Gastroesophageal sphincter (tissue), 4 donors: ENCODE results near the gene THSD4. TPM values are rescaled to one million over a fixed set of nuclear protein-coding genes. Genes with fewer than 3 reads are reported as not detected.

ENCODE experiments used
- ATAC-seq: fragments of 150-250 bp; one replicate; pipeline ENCODE4 v1.9.1; 2016; ENCODE audit warnings: mild to moderate bottlenecking, moderate library complexity
- H3K27ac ChIP-seq, 4 donors: fragments of 200-600 bp; sonication (generic) in 3 of 4; 1 replicate in 3 of 4; 2 replicates in 1 of 4; pipeline ENCODE4 v1.5.1; 2016 to 2019
- H3K27me3 ChIP-seq: fragments of 200-600 bp; sonication (generic); one replicate; pipeline ENCODE4 v1.5.1; 2019
- H3K36me3 ChIP-seq, 2 donors: fragments of 200-600 bp; sonication (generic); one replicate each; pipeline ENCODE4 v1.5.1; 2019; ENCODE audit warnings: control low read depth in 1 of 2
- H3K4me1 ChIP-seq, 3 donors: fragments of 200-600 bp; sonication (generic); 1 replicate in 2 of 3; 2 replicates in 1 of 3; pipeline ENCODE4 v1.5.1; 2016 to 2019; ENCODE audit warnings: control low read depth in 2 of 3
- H3K4me3 ChIP-seq, 2 donors: fragments of 200-600 bp; sonication (generic); one replicate each; pipeline ENCODE4 v1.5.1; 2019; ENCODE audit warnings: mild to moderate bottlenecking in 1 of 2, moderate library complexity in 1 of 2
- H3K9me3 ChIP-seq, 3 donors: fragments of 200-600 bp; sonication (generic); one replicate each; pipeline ENCODE4 v1.5.1; 2017 to 2019; ENCODE audit warnings: control low read depth in 2 of 3
- EP300 ChIP-seq: sonication (generic); formaldehyde crosslinking; IDR thresholded peaks from one replicate; pipeline ENCODE4 v1.6.1; 2017; ENCODE audit warnings: antibody characterized with exemption, mild to moderate bottlenecking
- POLR2A ChIP-seq, 2 donors: fragments of 450-650 bp; IDR thresholded peaks; one replicate each; pipeline ENCODE4 v1.6.1; 2017; ENCODE audit warnings: antibody characterized with exemption in 2 of 2, mild to moderate bottlenecking in 2 of 2, moderate library complexity in 1 of 2
- POLR2AphosphoS5 ChIP-seq: sonication (generic); formaldehyde crosslinking; IDR thresholded peaks from one replicate; pipeline ENCODE4 v1.6.1; 2017; ENCODE audit warnings: antibody characterized with exemption
- WGBS, 2 donors: methylation state at CpG; one replicate each; pipeline ENCODE4 v1.1.5; 2018; ENCODE audit warnings: low coverage in 1 of 2; 5-methylcytosine and 5-hydroxymethylcytosine counted together
- total RNA-seq, 4 donors: library from RNA; depleted of rRNA; stranded (reverse); fragments of >200 nt; gene quantifications; one replicate each; pipeline ENCODE4 v1.1.0, GENCODE V29; 2016
- TF ChIP-seq, protein P1 (sequence below), 4 experiments: fragments of 200-600 bp in 2 of 4; fragments of 450-650 bp in 2 of 4; sonication (generic) in 1 of 4; IDR thresholded peaks; one replicate each; pipeline ENCODE4 v1.5.1; 2017 to 2019; ENCODE audit warnings: antibody characterized with exemption in 4 of 4, mild to moderate bottlenecking in 2 of 4, moderate library complexity in 2 of 4

Gene THSD4
- total RNA-seq, 4 donors from 2014 or later: 4.6 to 28.5 (median 17.6) TPM

DNA sequence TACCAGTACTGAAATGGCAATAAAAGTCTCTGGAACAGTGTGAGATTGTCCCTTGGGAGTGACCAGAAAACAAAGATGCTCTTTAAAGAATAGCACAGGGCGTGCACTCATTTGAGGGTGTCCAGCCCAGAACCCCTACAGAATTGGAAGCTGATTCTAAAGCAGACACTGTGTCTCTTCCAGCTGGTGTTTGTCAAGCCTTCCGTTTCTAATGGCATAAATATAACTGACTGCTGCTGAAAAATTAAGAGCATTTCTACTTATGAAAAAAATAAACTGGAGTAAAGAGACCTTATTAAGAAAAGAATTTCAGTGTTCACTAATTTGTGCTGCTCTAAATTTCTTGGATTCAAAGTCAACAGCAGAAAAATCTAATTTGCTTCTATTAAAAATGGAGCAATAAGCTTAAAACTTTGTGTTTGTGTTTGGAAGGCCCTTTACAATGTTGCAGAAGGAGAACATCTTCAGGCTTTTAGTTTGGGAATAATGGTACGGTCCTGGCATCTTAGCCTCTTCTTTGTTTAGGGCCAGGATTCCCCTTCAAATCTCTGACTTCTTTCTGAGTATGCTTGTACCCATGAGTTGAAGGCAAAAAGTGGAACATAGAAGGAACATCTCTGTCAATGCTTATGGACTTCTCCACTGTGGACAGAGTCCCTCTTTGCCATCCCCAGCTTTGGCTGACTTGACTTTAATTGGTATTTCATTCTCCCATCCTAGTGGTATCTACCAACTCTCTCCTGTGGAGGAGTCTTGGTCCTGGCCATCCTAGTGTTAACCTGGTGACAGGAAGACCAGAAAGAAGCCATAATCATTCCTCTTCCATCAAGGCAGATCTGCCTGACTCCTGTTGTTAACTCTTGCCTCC lies 65.9 kb downstream of the THSD4 start:
- Histone ChIP-seq H3K9me3 (no peaks in the 10 kb centered on the region), H3K36me3 (no peaks in the 10 kb centered on the region), H3K27ac (no peak overlapping the region), H3K27me3 (no peaks in the 10 kb centered on the region), H3K4me3 (no peak overlapping the region), H3K4me1 (no peaks in the 10 kb centered on the region)
- no peak for ATAC-seq
- TF ChIP-seq, protein P1, sequence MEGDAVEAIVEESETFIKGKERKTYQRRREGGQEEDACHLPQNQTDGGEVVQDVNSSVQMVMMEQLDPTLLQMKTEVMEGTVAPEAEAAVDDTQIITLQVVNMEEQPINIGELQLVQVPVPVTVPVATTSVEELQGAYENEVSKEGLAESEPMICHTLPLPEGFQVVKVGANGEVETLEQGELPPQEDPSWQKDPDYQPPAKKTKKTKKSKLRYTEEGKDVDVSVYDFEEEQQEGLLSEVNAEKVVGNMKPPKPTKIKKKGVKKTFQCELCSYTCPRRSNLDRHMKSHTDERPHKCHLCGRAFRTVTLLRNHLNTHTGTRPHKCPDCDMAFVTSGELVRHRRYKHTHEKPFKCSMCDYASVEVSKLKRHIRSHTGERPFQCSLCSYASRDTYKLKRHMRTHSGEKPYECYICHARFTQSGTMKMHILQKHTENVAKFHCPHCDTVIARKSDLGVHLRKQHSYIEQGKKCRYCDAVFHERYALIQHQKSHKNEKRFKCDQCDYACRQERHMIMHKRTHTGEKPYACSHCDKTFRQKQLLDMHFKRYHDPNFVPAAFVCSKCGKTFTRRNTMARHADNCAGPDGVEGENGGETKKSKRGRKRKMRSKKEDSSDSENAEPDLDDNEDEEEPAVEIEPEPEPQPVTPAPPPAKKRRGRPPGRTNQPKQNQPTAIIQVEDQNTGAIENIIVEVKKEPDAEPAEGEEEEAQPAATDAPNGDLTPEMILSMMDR (IDR thresholded peaks at IDR 0.05): no peak
- TF ChIP-seq POLR2AphosphoS5 (no peak), EP300 (no peak), POLR2A (IDR thresholded peaks at IDR 0.05) (no peak)
- 45 to 53% methylated on average over 3 of the region's 3 CpGs for WGBS, 2 donors

DNA sequence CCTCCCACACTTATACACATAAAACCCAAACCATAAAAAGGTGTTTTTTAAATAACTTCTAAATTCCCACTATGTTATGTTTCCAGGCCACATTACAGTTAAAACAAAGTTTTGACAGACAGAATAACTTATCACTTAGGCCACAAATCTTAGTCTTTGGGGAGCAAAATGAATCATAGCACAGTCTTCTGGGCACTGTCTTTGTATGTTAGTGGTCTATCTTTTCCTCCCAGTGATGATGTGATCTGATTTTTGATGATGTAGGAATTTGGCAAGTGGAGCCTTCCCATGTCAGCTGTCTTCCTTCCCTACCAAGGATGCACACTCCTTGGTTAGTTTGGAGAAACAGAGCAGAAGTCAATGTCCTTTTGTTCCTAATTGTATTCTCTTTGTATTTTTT lies 67.3 kb downstream of the THSD4 start:
- Histone ChIP-seq H3K9me3 (no peaks in the 10 kb centered on the region), H3K4me1 (no peaks in the 10 kb centered on the region), H3K36me3 (no peaks in the 10 kb centered on the region), H3K27ac (no peak overlapping the region), H3K4me3 (no peak overlapping the region), H3K27me3 (no peaks in the 10 kb centered on the region)
- no peak for ATAC-seq
- TF ChIP-seq, protein P1 (IDR thresholded peaks at IDR 0.05): no peak
- no peak for TF ChIP-seq POLR2A (IDR thresholded peaks at IDR 0.05)
- TF ChIP-seq EP300: no peak
- TF ChIP-seq POLR2AphosphoS5: no peak

DNA sequence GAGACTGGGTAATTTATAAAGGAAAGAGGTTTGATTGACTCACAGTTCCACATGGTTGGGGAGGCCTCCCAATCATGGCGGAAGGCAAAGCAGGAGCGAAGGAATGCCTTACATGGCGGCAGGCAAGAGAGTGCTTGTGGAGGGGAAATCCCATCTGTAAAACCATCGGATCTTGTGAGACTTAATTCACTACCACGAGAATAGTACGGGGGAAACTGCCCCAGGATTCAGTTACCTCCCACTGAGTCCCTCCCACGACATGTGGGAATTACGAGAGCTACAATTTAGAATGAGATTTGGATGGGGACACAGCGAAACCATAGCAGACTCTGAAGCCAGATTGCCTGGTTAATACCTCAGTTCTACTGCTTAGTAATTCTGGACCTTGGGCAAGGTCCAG lies 67.8 kb downstream of the THSD4 start:
- TF ChIP-seq EP300 (no peak), POLR2AphosphoS5 (no peak), POLR2A (IDR thresholded peaks at IDR 0.05) (no peak)
- WGBS, 2 donors: 87% methylated on average over 4 to 9 of the region's 9 CpGs
- H3K27ac ChIP-seq: no peak overlapping the region

DNA sequence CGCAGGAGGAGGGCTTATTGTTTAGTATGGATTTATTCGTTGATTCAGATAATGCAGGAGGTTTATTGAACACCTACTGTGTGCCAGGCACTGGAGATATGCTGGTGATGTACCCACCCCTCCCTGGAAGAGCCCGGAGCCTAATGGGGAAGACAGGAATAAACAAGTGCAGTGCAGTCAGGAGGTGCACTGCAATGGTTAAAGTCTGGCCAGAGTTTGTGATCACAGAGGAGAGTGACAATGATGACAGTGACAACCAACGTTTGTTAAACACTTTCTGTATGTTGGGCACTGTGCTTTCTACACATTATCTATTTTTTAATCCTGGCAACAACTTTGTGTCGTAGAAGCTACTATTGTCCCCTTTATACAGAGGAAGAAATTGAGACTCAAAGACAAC lies 70.4 kb downstream of the THSD4 start:
- ATAC-seq: no peak
- Histone ChIP-seq H3K27ac (no peak overlapping the region), H3K4me3 (no peak overlapping the region), H3K27me3 (no peaks in the 10 kb centered on the region), H3K4me1 (no peaks in the 10 kb centered on the region), H3K36me3 (no peaks in the 10 kb centered on the region), H3K9me3 (no peaks in the 10 kb centered on the region)
- TF ChIP-seq, protein P1 (IDR thresholded peaks at IDR 0.05): no peak
- TF ChIP-seq POLR2AphosphoS5 (no peak), EP300 (no peak), POLR2A (IDR thresholded peaks at IDR 0.05) (no peak)
- 77 to 85% methylated on average over 4 of the region's 5 CpGs for WGBS, 2 donors

More for the DNA sequence above, 67.8 kb downstream of the THSD4 start:
- no peaks in the 10 kb centered on the region for H3K27me3 ChIP-seq
- no peak for ATAC-seq
- H3K4me1 ChIP-seq: no peaks in the 10 kb centered on the region
- no peaks in the 10 kb centered on the region for H3K36me3 ChIP-seq
- H3K9me3 ChIP-seq: no peaks in the 10 kb centered on the region
- H3K4me3 ChIP-seq: no peak overlapping the region

DNA sequence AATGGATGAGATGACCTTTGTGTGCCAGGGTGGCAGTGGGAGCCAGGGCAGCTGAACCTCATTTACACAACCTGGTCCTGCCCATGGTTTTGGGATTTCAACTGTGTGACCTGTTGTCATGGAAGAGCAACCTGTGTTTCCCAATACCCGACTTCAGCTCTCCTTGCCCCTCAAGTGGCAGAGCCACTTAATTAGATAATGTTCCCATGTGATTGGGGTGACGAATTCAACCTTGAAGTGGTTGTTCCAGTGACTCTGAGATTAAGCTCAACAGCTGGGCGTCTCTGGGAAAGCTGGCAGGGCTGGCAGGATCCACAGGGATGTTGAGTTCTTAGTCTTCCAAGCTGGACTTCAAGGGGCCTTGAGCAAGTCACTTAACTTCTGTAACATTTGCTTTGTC lies 71.0 kb downstream of the THSD4 start:
- Histone ChIP-seq H3K4me1 (no peaks in the 10 kb centered on the region), H3K36me3 (no peaks in the 10 kb centered on the region), H3K9me3 (no peaks in the 10 kb centered on the region), H3K27me3 (no peaks in the 10 kb centered on the region), H3K27ac (no peak overlapping the region), H3K4me3 (no peak overlapping the region)
- WGBS, 2 donors: 80 to 83% methylated on average over 1 to 2 of the region's 3 CpGs
- no peak for ATAC-seq
- TF ChIP-seq EP300: no peak
- no peak for TF ChIP-seq POLR2A (IDR thresholded peaks at IDR 0.05)
- no peak for TF ChIP-seq POLR2AphosphoS5
- TF ChIP-seq, protein P1 (IDR thresholded peaks at IDR 0.05): no peak
